ENCODE data around the gene TRIM7. TPM values are rescaled to one million over a fixed set of nuclear protein-coding genes. Genes with fewer than 3 reads are reported as not detected.
A peak's percentile ranks its signal among the peaks of the same experiment; 100 is the strongest.

The TRIM7 gene
- total and polyA plus RNA-seq, 12 donors, result 0.55 to 6.3 (median 3.8) TPM

- 51 to 56% (median 53%) methylated on average over 10 to 12 of the region's 12 CpGs for WGBS, 4 donors
- no peaks in the 10 kb centered on the region for H3K27me3 ChIP-seq
- intact Hi-C loops (cut with DNase I), result no loop called here
- H3K36me3 ChIP-seq (replicated peaks in 1 of 2), result no peaks in the 10 kb centered on the region
- no peaks in the 10 kb centered on the region for H3K9me3 ChIP-seq (replicated peaks in 1 of 3)
- peak overlapping the region in 2 of 4 donors; percentile 77 to 82 for H3K4me3 ChIP-seq
- DNase-seq, result peak in 1 of 7 donors; percentile 56
- H3K4me1 ChIP-seq (replicated peaks in 1 of 2), result peaks cover 17 to 20% of the 10 kb centered on the region in 2 donors
- TF ChIP-seq POLR2A (IDR thresholded peaks at IDR 0.05), result no peak
- TF ChIP-seq CTCF (IDR thresholded peaks at IDR 0.05), result no peak
- peak overlapping the region in 3 of 5 donors; percentile 87 to 94 (median 93) for H3K27ac ChIP-seq
These were observed 12.5 kb downstream of the TRIM7 start for GRCh38 chr5:181192337-181193046.

- peak; percentile 50 to 73 for TF ChIP-seq POLR2A (IDR thresholded peaks at IDR 0.05)
- TF ChIP-seq CTCF (IDR thresholded peaks at IDR 0.05), result no peak
- peaks cover 17 to 20% of the 10 kb centered on the region in 2 donors for H3K4me1 ChIP-seq (replicated peaks in 1 of 2)
- no peaks in the 10 kb centered on the region for H3K27me3 ChIP-seq
- H3K36me3 ChIP-seq (replicated peaks in 1 of 2), result no peaks in the 10 kb centered on the region
- peak overlapping the region in 4 of 5 donors; percentile 87 to 94 (median 91) for H3K27ac ChIP-seq
- intact Hi-C loops (cut with DNase I), result no loop called here
- 0 to 2% (median 1%) methylated on average over 21 to 64 of the region's 64 CpGs for WGBS, 4 donors
- peak overlapping the region in 3 of 4 donors; percentile 70 to 82 (median 77) for H3K4me3 ChIP-seq
- peak; percentile 91 to 99 (median 94) for DNase-seq
- H3K9me3 ChIP-seq (replicated peaks in 1 of 3), result no peaks in the 10 kb centered on the region
These were observed 13.3 kb downstream of the TRIM7 start for GRCh38 chr5:181191526-181192336.

GRCh38 chr5:181190711-181191525 lies 14.1 kb downstream of the TRIM7 start:
- no peak for TF ChIP-seq POLR2A (IDR thresholded peaks at IDR 0.05)
- no peak for TF ChIP-seq CTCF (IDR thresholded peaks at IDR 0.05)
- Histone ChIP-seq H3K36me3 (replicated peaks in 1 of 2) (no peaks in the 10 kb centered on the region), H3K27me3 (no peaks in the 10 kb centered on the region), H3K27ac (peak overlapping the region in 4 of 5 donors; percentile 87 to 94 (median 91)), H3K9me3 (replicated peaks in 1 of 3) (no peaks in the 10 kb centered on the region), H3K4me3 (peak overlapping the region in 2 of 4 donors; percentile 52 to 82), H3K4me1 (replicated peaks in 1 of 2) (peaks cover 17 to 20% of the 10 kb centered on the region in 2 donors)
- intact Hi-C loops (cut with DNase I), result no loop called here
- WGBS, 4 donors, result 0 to 1% (median 1%) methylated on average over 45 to 66 of the region's 66 CpGs
- DNase-seq, result peak in 6 of 7 donors; percentile 46 to 71 (median 56)

All from adrenal gland (tissue), 12 donors.